Gastroesophageal sphincter (tissue), 4 donors: Measurements from ENCODE around the gene ELAC2. TPM values are rescaled to one million over a fixed set of nuclear protein-coding genes. Genes with fewer than 3 reads are reported as not detected.

Experiments used
- ATAC-seq: fragments of 150-250 bp; one replicate; pipeline ENCODE4 v1.9.1; 2016; ENCODE audit warnings: mild to moderate bottlenecking, moderate library complexity
- H3K27ac ChIP-seq, 4 donors: fragments of 200-600 bp; sonication (generic) in 3 of 4; 1 replicate in 3 of 4; 2 replicates in 1 of 4; pipeline ENCODE4 v1.5.1; 2016 to 2019
- H3K27me3 ChIP-seq: fragments of 200-600 bp; sonication (generic); one replicate; pipeline ENCODE4 v1.5.1; 2019
- H3K36me3 ChIP-seq, 2 donors: fragments of 200-600 bp; sonication (generic); one replicate each; pipeline ENCODE4 v1.5.1; 2019; ENCODE audit warnings: control low read depth in 1 of 2
- H3K4me1 ChIP-seq, 3 donors: fragments of 200-600 bp; sonication (generic); 1 replicate in 2 of 3; 2 replicates in 1 of 3; pipeline ENCODE4 v1.5.1; 2016 to 2019; ENCODE audit warnings: control low read depth in 2 of 3
- H3K4me3 ChIP-seq, 2 donors: fragments of 200-600 bp; sonication (generic); one replicate each; pipeline ENCODE4 v1.5.1; 2019; ENCODE audit warnings: mild to moderate bottlenecking in 1 of 2, moderate library complexity in 1 of 2
- H3K9me3 ChIP-seq, 3 donors: fragments of 200-600 bp; sonication (generic); one replicate each; pipeline ENCODE4 v1.5.1; 2017 to 2019; ENCODE audit warnings: control low read depth in 2 of 3
- EP300 ChIP-seq: sonication (generic); formaldehyde crosslinking; IDR thresholded peaks from one replicate; pipeline ENCODE4 v1.6.1; 2017; ENCODE audit warnings: antibody characterized with exemption, mild to moderate bottlenecking
- POLR2A ChIP-seq, 2 donors: fragments of 450-650 bp; IDR thresholded peaks; one replicate each; pipeline ENCODE4 v1.6.1; 2017; ENCODE audit warnings: antibody characterized with exemption in 2 of 2, mild to moderate bottlenecking in 2 of 2, moderate library complexity in 1 of 2
- POLR2AphosphoS5 ChIP-seq: sonication (generic); formaldehyde crosslinking; IDR thresholded peaks from one replicate; pipeline ENCODE4 v1.6.1; 2017; ENCODE audit warnings: antibody characterized with exemption
- WGBS, 2 donors: methylation state at CpG; one replicate each; pipeline ENCODE4 v1.1.5; 2018; ENCODE audit warnings: low coverage in 1 of 2; 5-methylcytosine and 5-hydroxymethylcytosine counted together
- total RNA-seq, 4 donors: library from RNA; depleted of rRNA; stranded (reverse); fragments of >200 nt; gene quantifications; one replicate each; pipeline ENCODE4 v1.1.0, GENCODE V29; 2016
- TF ChIP-seq, protein P1 (sequence below), 4 experiments: fragments of 200-600 bp in 2 of 4; fragments of 450-650 bp in 2 of 4; sonication (generic) in 1 of 4; IDR thresholded peaks; one replicate each; pipeline ENCODE4 v1.5.1; 2017 to 2019; ENCODE audit warnings: antibody characterized with exemption in 4 of 4, mild to moderate bottlenecking in 2 of 4, moderate library complexity in 2 of 4

Gene ELAC2
- total RNA-seq, 4 donors from 2014 or later: 54.9 to 97.1 (median 72.2) TPM

DNA sequence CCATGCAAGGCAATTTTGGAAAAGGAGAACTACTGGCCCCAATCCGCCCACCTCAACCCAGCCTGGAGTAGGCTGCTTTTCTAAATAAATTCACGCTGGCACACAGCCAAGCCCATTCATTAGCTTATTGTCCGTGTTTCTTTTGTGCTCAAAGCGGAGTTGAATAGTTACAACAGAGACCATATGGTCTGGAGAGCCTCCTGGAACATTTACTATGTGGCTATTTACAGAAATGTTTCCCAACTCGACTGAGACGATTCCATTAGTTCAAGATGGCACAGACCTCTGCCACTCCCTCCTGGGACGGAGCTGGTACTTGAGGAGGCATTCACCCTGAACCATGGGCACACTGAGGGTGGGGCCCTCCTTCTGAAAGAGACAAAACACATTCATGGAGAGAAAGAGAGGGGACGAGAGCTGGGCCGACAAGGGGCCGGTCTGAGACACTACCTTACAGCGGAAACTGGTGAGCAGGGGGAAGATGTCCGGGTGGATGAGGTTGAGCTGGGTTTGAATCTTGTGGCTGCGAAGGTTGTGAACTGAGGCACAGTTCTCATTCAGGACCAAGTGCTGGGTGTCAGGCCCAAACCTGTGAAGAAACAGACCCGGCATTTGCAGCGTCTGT, 15.7 kb downstream of the ELAC2 start:
- no peak for TF ChIP-seq EP300
- no peak for TF ChIP-seq POLR2AphosphoS5
- TF ChIP-seq, protein P1, sequence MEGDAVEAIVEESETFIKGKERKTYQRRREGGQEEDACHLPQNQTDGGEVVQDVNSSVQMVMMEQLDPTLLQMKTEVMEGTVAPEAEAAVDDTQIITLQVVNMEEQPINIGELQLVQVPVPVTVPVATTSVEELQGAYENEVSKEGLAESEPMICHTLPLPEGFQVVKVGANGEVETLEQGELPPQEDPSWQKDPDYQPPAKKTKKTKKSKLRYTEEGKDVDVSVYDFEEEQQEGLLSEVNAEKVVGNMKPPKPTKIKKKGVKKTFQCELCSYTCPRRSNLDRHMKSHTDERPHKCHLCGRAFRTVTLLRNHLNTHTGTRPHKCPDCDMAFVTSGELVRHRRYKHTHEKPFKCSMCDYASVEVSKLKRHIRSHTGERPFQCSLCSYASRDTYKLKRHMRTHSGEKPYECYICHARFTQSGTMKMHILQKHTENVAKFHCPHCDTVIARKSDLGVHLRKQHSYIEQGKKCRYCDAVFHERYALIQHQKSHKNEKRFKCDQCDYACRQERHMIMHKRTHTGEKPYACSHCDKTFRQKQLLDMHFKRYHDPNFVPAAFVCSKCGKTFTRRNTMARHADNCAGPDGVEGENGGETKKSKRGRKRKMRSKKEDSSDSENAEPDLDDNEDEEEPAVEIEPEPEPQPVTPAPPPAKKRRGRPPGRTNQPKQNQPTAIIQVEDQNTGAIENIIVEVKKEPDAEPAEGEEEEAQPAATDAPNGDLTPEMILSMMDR (IDR thresholded peaks at IDR 0.05): no peak
- TF ChIP-seq POLR2A (IDR thresholded peaks at IDR 0.05): no peak
- no peak for ATAC-seq
- Histone ChIP-seq H3K4me3 (no peak overlapping the region), H3K27ac (no peak overlapping the region), H3K36me3 (peaks cover 0 to 100% of the 10 kb centered on the region in 2 donors), H3K27me3 (no peaks in the 10 kb centered on the region), H3K4me1 (peaks cover 0 to 21% (median 5%) of the 10 kb centered on the region in 3 donors), H3K9me3 (no peaks in the 10 kb centered on the region)
- WGBS, 2 donors: 0 to 49% methylated on average over 1 to 13 of the region's 15 CpGs

DNA sequence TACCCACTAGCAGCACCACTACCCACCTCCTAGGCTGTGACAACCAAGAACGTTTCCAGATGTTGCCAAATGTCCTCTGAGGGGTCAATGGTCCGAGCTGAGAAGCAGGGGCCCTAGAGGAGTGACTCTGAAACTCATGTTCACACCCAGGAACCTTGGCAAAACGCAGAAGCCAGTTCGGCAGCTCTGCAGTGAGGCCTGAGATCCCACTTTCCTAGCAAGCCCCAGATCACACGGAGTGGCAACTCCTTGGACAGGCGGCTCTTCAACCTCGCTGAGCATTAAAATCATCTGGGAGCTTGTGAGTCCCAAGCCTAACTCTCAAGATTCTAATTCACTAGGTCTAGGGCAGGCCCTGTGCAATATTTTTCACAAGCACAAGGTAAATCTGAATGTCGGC, 17.3 kb downstream of the ELAC2 start:
- Histone ChIP-seq H3K4me3 (no peak overlapping the region), H3K4me1 (peaks cover 0 to 21% (median 5%) of the 10 kb centered on the region in 3 donors), H3K27ac (no peak overlapping the region), H3K27me3 (no peaks in the 10 kb centered on the region), H3K9me3 (no peaks in the 10 kb centered on the region), H3K36me3 (peaks cover 0 to 100% of the 10 kb centered on the region in 2 donors)
- WGBS, 2 donors: 92% methylated on average over 6 of the region's 8 CpGs; no CpG with 5 or more reads in 1 of the 2 donors
- TF ChIP-seq EP300: no peak
- no peak for TF ChIP-seq POLR2A (IDR thresholded peaks at IDR 0.05)
- no peak for TF ChIP-seq POLR2AphosphoS5
- no peak for ATAC-seq

DNA sequence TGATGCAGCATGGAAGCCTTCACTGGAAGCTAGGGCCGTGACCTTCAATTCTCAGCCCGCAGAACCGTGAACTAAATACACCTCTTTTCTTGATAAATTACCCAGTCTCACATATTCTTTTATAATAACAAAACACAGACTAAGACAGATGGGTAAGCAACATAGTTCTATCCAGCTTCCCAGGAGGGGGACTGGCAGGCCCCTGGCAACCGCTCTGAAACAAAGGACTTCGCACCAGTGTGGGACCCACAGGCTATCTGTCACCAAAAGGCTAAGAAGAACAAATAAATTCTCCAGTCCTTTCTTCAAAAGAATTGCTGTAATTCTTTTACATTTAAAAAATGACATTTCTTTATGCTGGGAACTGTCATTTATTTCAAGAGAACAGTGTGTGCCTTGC, 19.0 kb downstream of the ELAC2 start:
- H3K27me3 ChIP-seq: no peaks in the 10 kb centered on the region
- TF ChIP-seq POLR2A (IDR thresholded peaks at IDR 0.05) (no peak), EP300 (no peak), POLR2AphosphoS5 (no peak)
- TF ChIP-seq, protein P1 (IDR thresholded peaks at IDR 0.05): no peak
- H3K4me1 ChIP-seq: peaks cover 0 to 21% (median 5%) of the 10 kb centered on the region in 3 donors
- no peak for ATAC-seq
- 65 to 78% methylated on average over 4 of the region's 5 CpGs for WGBS, 2 donors
- H3K9me3 ChIP-seq: no peaks in the 10 kb centered on the region
- H3K36me3 ChIP-seq: peaks cover 0 to 100% of the 10 kb centered on the region in 2 donors
- H3K27ac ChIP-seq: no peak overlapping the region
- H3K4me3 ChIP-seq: no peak overlapping the region

DNA sequence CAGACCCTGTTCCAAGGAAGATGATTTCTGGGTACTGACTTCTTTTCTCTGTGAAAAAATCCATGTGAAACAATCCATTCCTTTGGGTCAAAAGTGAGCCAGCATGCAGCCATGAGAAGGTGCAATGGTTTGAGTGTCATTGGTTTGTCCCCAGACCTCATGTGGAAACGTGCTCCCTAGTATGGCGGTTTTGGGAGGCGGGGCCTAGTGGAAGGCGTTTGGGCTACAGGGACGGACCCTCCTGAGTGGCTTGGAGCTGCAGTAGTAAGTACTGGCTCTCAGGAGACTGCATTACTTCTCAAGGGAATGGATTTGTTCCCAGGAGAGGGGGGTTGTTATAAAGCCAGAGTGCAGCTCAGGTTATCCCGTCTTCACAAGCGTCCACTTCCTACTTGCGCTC, 19.4 kb downstream of the ELAC2 start:
- H3K36me3 ChIP-seq: peaks cover 0 to 100% of the 10 kb centered on the region in 2 donors
- peaks cover 0 to 20% (median 5%) of the 10 kb centered on the region in 3 donors for H3K4me1 ChIP-seq
- H3K27me3 ChIP-seq: no peaks in the 10 kb centered on the region
- 90% methylated on average over 4 of the region's 8 CpGs; no CpG with 5 or more reads in 1 of the 2 donors for WGBS, 2 donors
- no peak overlapping the region for H3K27ac ChIP-seq
- H3K4me3 ChIP-seq: no peak overlapping the region
- TF ChIP-seq EP300 (no peak), POLR2AphosphoS5 (no peak), POLR2A (IDR thresholded peaks at IDR 0.05) (no peak)
- TF ChIP-seq, protein P1 (IDR thresholded peaks at IDR 0.05): no peak
- ATAC-seq: no peak
- no peaks in the 10 kb centered on the region for H3K9me3 ChIP-seq

DNA sequence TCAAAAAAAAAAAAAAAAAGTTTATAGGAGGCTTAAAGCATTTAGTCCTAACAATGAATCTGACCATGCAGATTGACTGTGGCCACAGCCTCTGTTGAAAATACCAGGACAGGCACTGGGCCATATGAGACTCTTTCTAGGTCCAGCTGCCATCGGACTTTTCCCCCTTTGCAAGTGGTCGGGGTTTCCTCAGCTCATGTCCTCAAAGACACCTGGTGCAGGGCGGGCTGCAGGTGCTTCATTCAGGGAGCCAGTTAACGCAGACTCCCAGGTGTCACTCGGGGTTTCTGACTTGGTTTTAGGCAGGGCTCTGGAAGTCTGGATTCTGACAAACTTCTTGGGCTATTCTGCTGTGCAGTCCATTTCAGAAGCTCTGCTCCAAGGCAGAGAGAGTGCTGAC, 20.9 kb downstream of the ELAC2 start:
- Histone ChIP-seq H3K27ac (no peak overlapping the region), H3K27me3 (no peaks in the 10 kb centered on the region), H3K36me3 (peaks cover 0 to 100% of the 10 kb centered on the region in 2 donors), H3K4me1 (peaks cover 0 to 5% (median 0%) of the 10 kb centered on the region in 3 donors), H3K9me3 (no peaks in the 10 kb centered on the region), H3K4me3 (no peak overlapping the region)
- TF ChIP-seq, protein P1 (IDR thresholded peaks at IDR 0.05): no peak
- TF ChIP-seq EP300 (no peak), POLR2AphosphoS5 (no peak)
- 72% methylated on average over 3 of the region's 5 CpGs; no CpG with 5 or more reads in 1 of the 2 donors for WGBS, 2 donors
- ATAC-seq: no peak
